Measurements from ENCODE around the gene FRMD1. TPM values are rescaled to one million over a fixed set of nuclear protein-coding genes. Genes with fewer than 3 reads are reported as not detected.

Gene FRMD1
- total and polyA plus RNA-seq, 2 experiments from 2014 or later: 0.07 TPM; not detected in 1

GRCh38 chr6:168007592-168008338 is 71.2 kb downstream of the FRMD1 start:
- no peaks in the 10 kb centered on the region for H3K4me1 ChIP-seq (ENCODE audit: insufficient read depth)
- peaks cover 11% of the 10 kb centered on the region for H3K9me3 ChIP-seq (ENCODE audit: low read depth)
- WGBS (ENCODE audit: low lambda C conversion rate, missing lambda C conversion rate): 30% methylated on average over 3 of the region's 3 CpGs
- no peaks in the 10 kb centered on the region for H3K27me3 ChIP-seq
- H3K36me3 ChIP-seq (replicated peaks; ENCODE audit: insufficient read depth, low read depth): no peaks in the 10 kb centered on the region
- no peak for TF ChIP-seq CTCF (IDR thresholded peaks at IDR 0.05; ENCODE audit: poor library complexity)
- TF ChIP-seq EZH2phosphoT487 (IDR thresholded peaks at IDR 0.05; ENCODE audit: low read depth, severe bottlenecking, unreplicated experiment): no peak
- no peak for TF ChIP-seq EZH2 (IDR thresholded peaks at IDR 0.05; ENCODE audit: borderline replicate concordance)
- no peak overlapping the region for H2AFZ ChIP-seq
- H3K79me2 ChIP-seq: no peaks in the 10 kb centered on the region
- no peaks in the 10 kb centered on the region for H4K20me1 ChIP-seq (ENCODE audit: insufficient read depth, poor library complexity, severe bottlenecking)
- H3K4me3 ChIP-seq: no peak overlapping the region
- no peaks in the 10 kb centered on the region for H3K9me2 ChIP-seq (replicated peaks; ENCODE audit: insufficient read depth)
- peak overlapping the region; percentile 55 for H3K27ac ChIP-seq
- no peak overlapping the region for H3K4me2 ChIP-seq
- DNase-seq (ENCODE audit: low spot score): peak; percentile 75

- no peak overlapping the region for H2AFZ ChIP-seq
- H3K27ac ChIP-seq: no peak overlapping the region
- 95% methylated on average over 6 of the region's 6 CpGs for WGBS (ENCODE audit: low lambda C conversion rate, missing lambda C conversion rate)
- no peaks in the 10 kb centered on the region for H3K79me2 ChIP-seq
- TF ChIP-seq EZH2phosphoT487 (IDR thresholded peaks at IDR 0.05; ENCODE audit: low read depth, severe bottlenecking, unreplicated experiment) (no peak), CTCF (IDR thresholded peaks at IDR 0.05; ENCODE audit: poor library complexity) (no peak), EZH2 (IDR thresholded peaks at IDR 0.05; ENCODE audit: borderline replicate concordance) (no peak)
- H4K20me1 ChIP-seq (ENCODE audit: insufficient read depth, poor library complexity, severe bottlenecking): no peaks in the 10 kb centered on the region
- H3K36me3 ChIP-seq (replicated peaks; ENCODE audit: insufficient read depth, low read depth): no peaks in the 10 kb centered on the region
- no peak overlapping the region for H3K4me3 ChIP-seq
- H3K4me1 ChIP-seq (ENCODE audit: insufficient read depth): no peaks in the 10 kb centered on the region
- no peak for DNase-seq (ENCODE audit: low spot score)
- peaks cover 3% of the 10 kb centered on the region for H3K9me3 ChIP-seq (ENCODE audit: low read depth)
- H3K27me3 ChIP-seq: no peaks in the 10 kb centered on the region
- no peak overlapping the region for H3K4me2 ChIP-seq
- H3K9me2 ChIP-seq (replicated peaks; ENCODE audit: insufficient read depth): no peaks in the 10 kb centered on the region
Measured at GRCh38 chr6:168005796-168006195, 73.2 kb downstream of the FRMD1 start.

GRCh38 chr6:168004945-168005344 is 74.1 kb downstream of the FRMD1 start:
- WGBS (ENCODE audit: low lambda C conversion rate, missing lambda C conversion rate): 97% methylated on average over 11 of the region's 11 CpGs
- Histone ChIP-seq H3K4me1 (ENCODE audit: insufficient read depth) (no peaks in the 10 kb centered on the region), H3K79me2 (no peaks in the 10 kb centered on the region), H2AFZ (no peak overlapping the region), H3K27me3 (no peaks in the 10 kb centered on the region), H3K4me2 (no peak overlapping the region), H3K36me3 (replicated peaks; ENCODE audit: insufficient read depth, low read depth) (no peaks in the 10 kb centered on the region), H3K9me3 (ENCODE audit: low read depth) (no peaks in the 10 kb centered on the region), H3K27ac (no peak overlapping the region), H4K20me1 (ENCODE audit: insufficient read depth, poor library complexity, severe bottlenecking) (no peaks in the 10 kb centered on the region), H3K4me3 (no peak overlapping the region), H3K9me2 (replicated peaks; ENCODE audit: insufficient read depth) (no peaks in the 10 kb centered on the region)
- no peak for DNase-seq (ENCODE audit: low spot score)
- TF ChIP-seq CTCF (IDR thresholded peaks at IDR 0.05; ENCODE audit: poor library complexity) (no peak), EZH2phosphoT487 (IDR thresholded peaks at IDR 0.05; ENCODE audit: low read depth, severe bottlenecking, unreplicated experiment) (no peak), EZH2 (IDR thresholded peaks at IDR 0.05; ENCODE audit: borderline replicate concordance) (no peak)

Measured in hepatocyte (in vitro differentiated cells).